HG03175 (cell line): ENCODE results near the gene C11orf71.

Experiments
- ATAC-seq: cut with Tn5 transposase; IDR thresholded peaks from one replicate; pipeline ENCODE4 v1.9.1; 2021; ENCODE audit warnings: mild to moderate bottlenecking, moderate library complexity; ENCODE audit not compliant: unreplicated experiment

The C11orf71 gene

GRCh38 chr11:114359342-114359741, 41.0 kb downstream of the C11orf71 start:
- ATAC-seq, result no peak

- no peak for ATAC-seq
These were observed 41.6 kb downstream of the C11orf71 start for GRCh38 chr11:114358716-114359115.

- ATAC-seq, result no peak
These were observed 46.2 kb downstream of the C11orf71 start for GRCh38 chr11:114354076-114354475.

GRCh38 chr11:114353443-114353842, 46.9 kb downstream of the C11orf71 start:
- ATAC-seq, result no peak

GRCh38 chr11:114350022-114350421, 50.3 kb downstream of the C11orf71 start:
- no peak for ATAC-seq
